Right lobe of liver (tissue), 6 donors: Measurements from ENCODE around the gene PIP5K1B. TPM values are rescaled to one million over a fixed set of nuclear protein-coding genes. Genes with fewer than 3 reads are reported as not detected.
A peak's percentile ranks its signal among the peaks of the same experiment; 100 is the strongest.

Experiments
- ATAC-seq, 4 donors: fragments of 200-7000 bp; cut with Tn5 transposase; one replicate each; pipeline ENCODE4 v1.9.1; 2020; ENCODE audit warnings: mild to moderate bottlenecking in 4 of 4, moderate library complexity in 4 of 4
- DNase-seq, 3 donors: peaks; one replicate each; pipeline ENCODE4 v3.0.0-alpha.2; 2020
- H3K27ac ChIP-seq, 3 donors: fragments of 200-600 bp; one replicate each; pipeline ENCODE4 v1.8.0; 2022
- H3K27me3 ChIP-seq, 2 donors: fragments of 200-600 bp; one replicate each; pipeline ENCODE4 v1.8.0; 2022
- H3K36me3 ChIP-seq, 4 donors: fragments of 200-600 bp; sonication (generic) in 1 of 4; one replicate each; pipeline versions ENCODE4 v1.5.1 to v1.8.0; 2017 to 2022; ENCODE audit warnings: control low read depth in 1 of 4
- H3K4me1 ChIP-seq, 4 donors: fragments of 200-600 bp; sonication (generic) in 1 of 4; one replicate each; pipeline versions ENCODE4 v1.5.1 to v1.8.0; 2017 to 2022; ENCODE audit warnings: control low read depth in 1 of 4
- H3K4me3 ChIP-seq, 3 donors: fragments of 200-600 bp; one replicate each; pipeline ENCODE4 v1.8.0; 2022
- H3K9me3 ChIP-seq, 4 donors: fragments of 200-600 bp; sonication (generic) in 1 of 4; one replicate each; pipeline versions ENCODE4 v1.5.1 to v1.8.0; 2017 to 2022; ENCODE audit warnings: control low read depth in 1 of 4
- POLR2A ChIP-seq: fragments of 450-650 bp; IDR thresholded peaks from one replicate; pipeline ENCODE4 v1.6.1; 2017; ENCODE audit warnings: antibody characterized with exemption, mild to moderate bottlenecking
- WGBS: methylation state at CpG from one replicate; pipeline ENCODE4 v1.1.6; 2018; ENCODE audit warnings: low coverage, low lambda C conversion rate; ENCODE audit not compliant: insufficient coverage; ENCODE audit errors: missing lambda C conversion rate; 5-methylcytosine and 5-hydroxymethylcytosine counted together
- intact Hi-C, 2 donors: fragments of 100-400 bp; cut with DNase I; formaldehyde crosslinking; loops; one replicate each; pipeline versions ENCODE4 v1.11.2 to v1.14.1; 2022
- total RNA-seq, 6 experiments: library from RNA; depleted of rRNA in 2 of 6; stranded (reverse); fragments of >200 nt in 2 of 6; fragmentation: NEBNext Ultra II Directional in 3 of 6; extraction: Animal tissue kit (Norgen Biotek cat#: 25700) in 3 of 6; gene quantifications; one replicate each; pipeline versions ENCODE4 v1.1.0 to v1.2.4, GENCODE V29; 2016 to 2023
- TF ChIP-seq, protein P1 (sequence below), 4 donors: fragments of 200-600 bp in 3 of 4; fragments of 450-650 bp in 1 of 4; IDR thresholded peaks; one replicate each; pipeline versions ENCODE4 v1.5.1 to v1.8.0; 2016 to 2022; ENCODE audit warnings: antibody characterized with exemption in 4 of 4, mild to moderate bottlenecking in 2 of 4
- donor health status: DM: no; HTN: yes; CAD: no.
- donor health status: DM: no; HTN: no; CAD: no.
- donor health status: DM: no; HTN: no; CAD: no.
- donor health status: DM: no; HTN: yes; CAD: no.
- donor health status: DM: no; HTN: yes; CAD: no.

Gene PIP5K1B
- total RNA-seq, 6 experiments from 2014 or later: 0.27 to 0.71 TPM; not detected in 4

DNA sequence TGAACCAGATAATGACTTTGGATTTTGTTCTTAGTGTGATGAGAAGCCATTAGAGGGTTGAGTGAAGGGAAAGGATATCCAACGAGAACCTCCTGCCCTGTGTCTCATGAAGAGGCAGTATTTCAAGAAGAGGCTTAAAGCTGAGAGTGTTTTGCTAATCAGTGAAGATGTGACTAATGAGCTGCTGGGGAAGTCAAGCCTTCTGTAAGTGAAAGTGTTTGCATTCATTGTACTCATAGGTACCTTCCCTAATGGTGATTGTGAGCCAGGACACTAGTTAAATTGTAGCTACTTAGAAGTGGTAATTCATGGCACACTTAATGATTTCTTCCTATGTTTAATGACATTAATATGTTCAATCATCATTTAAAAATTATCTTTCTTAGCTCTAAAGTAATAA, 23.7 kb downstream of the PIP5K1B start:
- H3K27ac ChIP-seq: no peak overlapping the region
- no peak for ATAC-seq
- no peak overlapping the region for H3K4me3 ChIP-seq
- TF ChIP-seq, protein P1, sequence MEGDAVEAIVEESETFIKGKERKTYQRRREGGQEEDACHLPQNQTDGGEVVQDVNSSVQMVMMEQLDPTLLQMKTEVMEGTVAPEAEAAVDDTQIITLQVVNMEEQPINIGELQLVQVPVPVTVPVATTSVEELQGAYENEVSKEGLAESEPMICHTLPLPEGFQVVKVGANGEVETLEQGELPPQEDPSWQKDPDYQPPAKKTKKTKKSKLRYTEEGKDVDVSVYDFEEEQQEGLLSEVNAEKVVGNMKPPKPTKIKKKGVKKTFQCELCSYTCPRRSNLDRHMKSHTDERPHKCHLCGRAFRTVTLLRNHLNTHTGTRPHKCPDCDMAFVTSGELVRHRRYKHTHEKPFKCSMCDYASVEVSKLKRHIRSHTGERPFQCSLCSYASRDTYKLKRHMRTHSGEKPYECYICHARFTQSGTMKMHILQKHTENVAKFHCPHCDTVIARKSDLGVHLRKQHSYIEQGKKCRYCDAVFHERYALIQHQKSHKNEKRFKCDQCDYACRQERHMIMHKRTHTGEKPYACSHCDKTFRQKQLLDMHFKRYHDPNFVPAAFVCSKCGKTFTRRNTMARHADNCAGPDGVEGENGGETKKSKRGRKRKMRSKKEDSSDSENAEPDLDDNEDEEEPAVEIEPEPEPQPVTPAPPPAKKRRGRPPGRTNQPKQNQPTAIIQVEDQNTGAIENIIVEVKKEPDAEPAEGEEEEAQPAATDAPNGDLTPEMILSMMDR (IDR thresholded peaks at IDR 0.05): no peak
- TF ChIP-seq POLR2A: no peak
- no peaks in the 10 kb centered on the region for H3K27me3 ChIP-seq
- no peaks in the 10 kb centered on the region for H3K36me3 ChIP-seq
- H3K9me3 ChIP-seq: no peaks in the 10 kb centered on the region
- DNase-seq: no peak
- intact Hi-C loops: no loop called here
- WGBS: 75% methylated on average over 1 of the region's 1 CpG
- no peaks in the 10 kb centered on the region for H3K4me1 ChIP-seq

DNA sequence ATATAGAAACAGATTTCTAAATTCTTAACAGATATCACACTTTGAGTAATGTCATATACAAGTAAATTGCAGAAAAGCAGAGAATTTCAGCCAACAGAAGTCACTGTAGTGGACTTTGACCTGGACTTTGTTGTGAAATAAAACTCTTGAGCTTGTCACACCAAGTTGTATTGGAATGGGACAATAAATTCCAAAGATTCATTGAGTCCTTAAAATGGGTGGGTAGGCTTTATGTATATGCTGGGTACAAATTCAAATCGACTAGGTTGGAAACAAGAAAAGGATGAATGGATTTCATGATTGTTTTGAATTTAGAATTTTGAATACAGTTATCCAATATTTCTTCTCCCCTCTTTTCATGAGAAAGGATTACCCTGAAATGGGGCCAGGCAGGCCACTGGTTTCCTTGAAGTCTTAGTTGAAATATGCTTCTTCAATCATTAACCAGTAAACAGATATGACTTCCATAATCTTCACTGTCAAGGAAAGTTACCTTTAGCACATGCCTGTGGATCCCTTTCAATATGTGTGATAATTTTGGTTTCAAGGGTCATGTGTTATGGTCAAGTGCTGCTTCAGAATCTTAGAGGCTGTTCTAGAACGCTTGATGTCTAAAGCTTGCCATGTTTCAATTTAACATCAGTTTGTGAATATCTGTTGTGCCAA, 25.7 kb downstream of the PIP5K1B start:
- Histone ChIP-seq H3K27me3 (no peaks in the 10 kb centered on the region), H3K4me3 (no peak overlapping the region), H3K9me3 (no peaks in the 10 kb centered on the region), H3K4me1 (no peaks in the 10 kb centered on the region), H3K27ac (no peak overlapping the region), H3K36me3 (no peaks in the 10 kb centered on the region)
- ATAC-seq (peak in 1 of 4 donors; percentile 32), DNase-seq (no peak)
- TF ChIP-seq, protein P1 (IDR thresholded peaks at IDR 0.05): no peak
- TF ChIP-seq POLR2A: no peak
- WGBS: 52% methylated on average over 2 of the region's 2 CpGs
- intact Hi-C loops: no loop called here

DNA sequence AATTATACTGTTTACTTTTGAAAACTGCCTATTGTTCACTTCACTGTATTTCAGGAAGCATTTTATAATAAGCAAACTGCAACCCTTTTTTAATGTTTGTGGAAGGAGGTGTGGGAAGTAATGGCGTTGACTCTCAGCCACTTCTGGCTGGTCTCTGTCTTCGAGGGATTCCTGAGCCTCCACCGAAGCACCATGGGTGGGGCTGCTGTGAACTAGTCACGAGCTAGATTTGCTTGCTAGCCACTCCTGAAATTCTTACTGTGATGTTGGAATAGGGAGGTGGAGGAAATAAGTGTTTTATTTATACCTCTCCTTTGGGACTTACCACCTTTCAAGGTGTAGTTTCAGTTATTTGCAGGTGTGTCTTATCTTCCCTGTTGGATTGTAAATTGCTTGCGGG, 26.8 kb downstream of the PIP5K1B start:
- no peak overlapping the region for H3K4me3 ChIP-seq
- DNase-seq (no peak), ATAC-seq (no peak)
- TF ChIP-seq, protein P1 (IDR thresholded peaks at IDR 0.05): no peak
- TF ChIP-seq POLR2A: no peak
- no peaks in the 10 kb centered on the region for H3K27me3 ChIP-seq
- 45% methylated on average over 5 of the region's 5 CpGs for WGBS
- intact Hi-C loops: no loop called here
- H3K36me3 ChIP-seq: no peaks in the 10 kb centered on the region
- no peaks in the 10 kb centered on the region for H3K9me3 ChIP-seq
- H3K4me1 ChIP-seq: no peaks in the 10 kb centered on the region
- no peak overlapping the region for H3K27ac ChIP-seq

DNA sequence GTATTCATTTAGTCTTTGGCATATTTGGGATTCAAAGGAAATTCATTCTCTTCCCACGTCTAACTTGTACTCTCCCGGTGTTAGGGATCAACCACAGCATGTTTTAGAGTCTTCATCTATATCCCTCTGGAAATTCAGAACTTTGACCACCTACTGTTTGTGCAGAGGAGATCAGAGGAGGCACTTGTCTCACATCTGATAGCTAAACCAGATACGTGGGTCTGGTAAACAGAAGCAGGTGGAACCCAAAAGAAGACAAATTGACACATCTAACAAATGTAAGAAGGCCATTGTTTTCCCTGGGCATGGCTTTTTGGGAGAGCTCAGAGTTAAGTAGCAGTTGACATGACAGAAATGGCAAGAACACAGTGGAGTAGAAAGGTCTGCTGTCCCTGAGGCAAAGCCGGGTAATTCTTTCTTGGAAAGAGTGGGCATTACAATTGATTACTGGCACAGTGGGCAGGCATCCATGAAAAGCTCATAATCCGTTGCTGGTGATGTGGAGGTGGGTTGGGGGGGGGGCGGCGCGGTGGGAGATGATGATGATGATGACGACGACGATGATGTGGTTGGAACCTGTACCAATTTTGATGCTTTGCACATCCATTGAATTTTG, 27.5 kb downstream of the PIP5K1B start:
- intact Hi-C loops: no loop called here
- no peaks in the 10 kb centered on the region for H3K9me3 ChIP-seq
- H3K36me3 ChIP-seq: no peaks in the 10 kb centered on the region
- no peak overlapping the region for H3K27ac ChIP-seq
- no peak for TF ChIP-seq POLR2A
- TF ChIP-seq, protein P1 (IDR thresholded peaks at IDR 0.05): no peak
- DNase-seq (no peak), ATAC-seq (no peak)
- H3K27me3 ChIP-seq: no peaks in the 10 kb centered on the region
- 60% methylated on average over 10 of the region's 11 CpGs for WGBS
- no peaks in the 10 kb centered on the region for H3K4me1 ChIP-seq
- no peak overlapping the region for H3K4me3 ChIP-seq
